Measurements from ENCODE around the gene SERGEF. TPM values are rescaled to one million over a fixed set of nuclear protein-coding genes. Genes with fewer than 3 reads are reported as not detected.

SERGEF gene
- total and polyA plus RNA-seq, 4 donors: 12.0 to 17.9 (median 13.4) TPM

GRCh38 chr11:17767301-17767885 lies 245.5 kb downstream of the SERGEF start (continued):
- TF ChIP-seq REST (IDR thresholded peaks at IDR 0.05): no peak
- TF ChIP-seq NR2F2 (IDR thresholded peaks at IDR 0.05): no peak

- WGBS: 92% methylated on average over 5 of the region's 5 CpGs
- TF ChIP-seq MAX (IDR thresholded peaks at IDR 0.05) (no peak), TAF1 (conservative IDR thresholded peaks at IDR 0.05) (no peak), GABPA (IDR thresholded peaks at IDR 0.05 in 1 of 2, conservative IDR thresholded peaks at IDR 0.05 in 1 of 2) (no peak), YY1 (IDR thresholded peaks at IDR 0.05) (no peak), FOXA2 (IDR thresholded peaks at IDR 0.05) (no peak), RXRA (IDR thresholded peaks at IDR 0.05) (no peak)
- no peak overlapping the region for H3K4me3 ChIP-seq (ENCODE audit: low read depth in 1 of 3, low read length in 3 of 3)
- no peaks in the 10 kb centered on the region for H3K9me3 ChIP-seq (ENCODE audit: control insufficient read depth in 4 of 4, low read length in 3 of 4)
- no peaks in the 10 kb centered on the region for H3K27me3 ChIP-seq (ENCODE audit: control insufficient read depth in 4 of 4, insufficient read depth in 4 of 4, low read length in 3 of 4)
- H3K36me3 ChIP-seq (ENCODE audit: control insufficient read depth in 4 of 4, insufficient read depth in 3 of 4, low read depth in 1 of 4, low read length in 3 of 4): no peaks in the 10 kb centered on the region
- H3K4me1 ChIP-seq (ENCODE audit: control insufficient read depth in 4 of 4, insufficient read depth in 4 of 4, low read length in 3 of 4): peaks cover 3 to 15% (median 13%) of the 10 kb centered on the region in 4 donors
- no peak overlapping the region for H3K9ac ChIP-seq (ENCODE audit: low read depth in 1 of 2, low read length in 2 of 2)
- DNase-seq (ENCODE audit: low spot score): no peak
- no peak overlapping the region for H3K27ac ChIP-seq (ENCODE audit: low read depth in 1 of 2, low read length in 2 of 2)
Observed at GRCh38 chr11:17766590-17766989, 246.3 kb downstream of the SERGEF start.

GRCh38 chr11:17766073-17766359 lies 246.8 kb downstream of the SERGEF start:
- Histone ChIP-seq H3K4me1 (ENCODE audit: control insufficient read depth in 4 of 4, insufficient read depth in 4 of 4, low read length in 3 of 4) (peaks cover 3 to 15% (median 13%) of the 10 kb centered on the region in 4 donors), H3K4me3 (ENCODE audit: low read depth in 1 of 3, low read length in 3 of 3) (no peak overlapping the region), H3K27ac (ENCODE audit: low read depth in 1 of 2, low read length in 2 of 2) (no peak overlapping the region), H3K9me3 (ENCODE audit: control insufficient read depth in 4 of 4, low read length in 3 of 4) (no peaks in the 10 kb centered on the region), H3K36me3 (ENCODE audit: control insufficient read depth in 4 of 4, insufficient read depth in 3 of 4, low read depth in 1 of 4, low read length in 3 of 4) (no peaks in the 10 kb centered on the region), H3K27me3 (ENCODE audit: control insufficient read depth in 4 of 4, insufficient read depth in 4 of 4, low read length in 3 of 4) (no peaks in the 10 kb centered on the region), H3K9ac (ENCODE audit: low read depth in 1 of 2, low read length in 2 of 2) (no peak overlapping the region)
- TF ChIP-seq SP1 (IDR thresholded peaks at IDR 0.05) (no peak), CTCF (IDR thresholded peaks at IDR 0.05; ENCODE audit: low read depth, low read length, missing input control) (no peak), ATF3 (IDR thresholded peaks at IDR 0.05) (no peak), RAD21 (IDR thresholded peaks at IDR 0.05) (no peak), REST (IDR thresholded peaks at IDR 0.05) (no peak), NR2F2 (IDR thresholded peaks at IDR 0.05) (no peak), GABPA (IDR thresholded peaks at IDR 0.05 in 1 of 2, conservative IDR thresholded peaks at IDR 0.05 in 1 of 2) (no peak), ZBTB33 (IDR thresholded peaks at IDR 0.05) (no peak), MAX (IDR thresholded peaks at IDR 0.05) (no peak), HNF4A (conservative IDR thresholded peaks at IDR 0.05) (no peak)
- DNase-seq (ENCODE audit: low spot score): no peak
- WGBS: 95% methylated on average over 8 of the region's 8 CpGs
